Lung (tissue), 12 donors: ENCODE results near the gene KLHL2. TPM values are rescaled to one million over a fixed set of nuclear protein-coding genes. Genes with fewer than 3 reads are reported as not detected.

Experiments used
- ATAC-seq: fragments of 200-7000 bp; cut with Tn5 transposase; one replicate; pipeline ENCODE4 v1.9.1; 2020; ENCODE audit warnings: moderate number of reproducible peaks; ENCODE audit not compliant: insufficient read depth, low FRiP score
- DNase-seq, 3 donors: peaks; one replicate each; pipeline ENCODE4 v3.0.0-alpha.2; 2013 to 2017
- H3K27ac ChIP-seq, 2 donors: one replicate each; pipeline ENCODE4 v1.5.1; 2013; ENCODE audit warnings: mild to moderate bottlenecking in 2 of 2, moderate library complexity in 2 of 2, control low read depth in 1 of 2, inconsistent platforms in 1 of 2, low read depth in 1 of 2, low read length in 1 of 2
- H3K27me3 ChIP-seq, 3 donors: one replicate each; pipeline ENCODE4 v1.5.1; 2013; ENCODE audit warnings: low read length in 2 of 3; ENCODE audit not compliant: control insufficient read depth in 3 of 3, insufficient read depth in 3 of 3
- H3K36me3 ChIP-seq, 4 donors: one replicate each; pipeline ENCODE4 v1.5.1; 2013; ENCODE audit warnings: low read length in 4 of 4, mild to moderate bottlenecking in 1 of 4, moderate library complexity in 1 of 4; ENCODE audit not compliant: control insufficient read depth in 4 of 4, insufficient read depth in 4 of 4
- H3K4me1 ChIP-seq, 5 donors: one replicate each; pipeline ENCODE4 v1.5.1; 2013; ENCODE audit warnings: low read length in 5 of 5, mild to moderate bottlenecking in 2 of 5, moderate library complexity in 1 of 5; ENCODE audit not compliant: control insufficient read depth in 5 of 5, insufficient read depth in 5 of 5
- H3K4me3 ChIP-seq: one replicate; pipeline ENCODE4 v1.5.1; 2013; ENCODE audit warnings: mild to moderate bottlenecking, control low read depth, moderate library complexity
- H3K9ac ChIP-seq, 2 donors: one replicate each; pipeline ENCODE4 v1.5.1; 2013; ENCODE audit warnings: low read length in 2 of 2, control low read depth in 1 of 2; ENCODE audit not compliant: insufficient read depth in 1 of 2
- H3K9me3 ChIP-seq, 4 donors: one replicate each; pipeline ENCODE4 v1.5.1; 2013; ENCODE audit warnings: low read length in 3 of 4, mild to moderate bottlenecking in 1 of 4, moderate library complexity in 1 of 4; ENCODE audit not compliant: control insufficient read depth in 4 of 4, insufficient read depth in 3 of 4
- WGBS, 2 donors: extraction: QIAGEN DNeasy Blood & Tissue Kit; methylation state at CpG; one replicate each; pipeline ENCODE4 v1.1.7; 2013; 5-methylcytosine and 5-hydroxymethylcytosine counted together
- polyA plus RNA-seq, 2 donors: library from polyadenylated mRNA; stranded (reverse); fragments of 200-250 nt; gene quantifications; one replicate each; pipeline ENCODE4 v1.2.1, GENCODE V29; 2013
- total RNA-seq, 2 donors: library from RNA; depleted of rRNA in 1 of 2; stranded (reverse); fragments of >200 nt in 1 of 2; gene quantifications; one replicate each; pipeline ENCODE4 v1.2.1, GENCODE V29; 2014 to 2021
- TF ChIP-seq, protein P1 (sequence below): IDR thresholded peaks from 2 replicates; pipeline ENCODE4 v1.5.1; 2012; ENCODE audit warnings: mild to moderate bottlenecking; ENCODE audit errors: control extremely low read depth, extremely low read depth
- donor health status: control.
- donor health status: control.
- donor health status: Bipolar disorder and iron deficiency.
- donor health status: healthy.
- donor health status: DM: yes; HTN: yes; CAD: no.

Gene KLHL2
- total and polyA plus RNA-seq, 4 donors, result 17.3 to 43.0 (median 33.7) TPM

DNA sequence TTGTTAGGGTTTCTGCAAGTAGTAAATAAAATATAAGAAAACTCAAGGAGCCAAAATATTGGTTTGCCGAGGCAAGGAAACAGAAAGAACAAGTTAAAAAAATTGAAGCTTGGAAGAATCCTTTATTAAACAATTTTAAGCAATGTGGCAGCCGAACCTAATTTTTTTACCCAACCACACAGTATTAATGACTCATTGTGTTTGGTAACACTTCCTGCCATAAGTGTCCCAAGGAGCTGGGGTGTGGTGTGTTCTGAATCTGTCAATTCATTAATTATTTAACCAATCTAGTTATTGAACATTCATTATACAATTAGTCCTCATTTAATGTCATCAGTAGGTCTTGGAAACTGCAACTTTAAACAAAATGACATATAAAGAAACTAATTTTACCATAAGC lies 152.1 kb downstream of the KLHL2 start:
- H3K4me3 ChIP-seq, result no peak overlapping the region
- H3K36me3 ChIP-seq, result no peaks in the 10 kb centered on the region
- no peak overlapping the region for H3K9ac ChIP-seq
- no peak overlapping the region for H3K27ac ChIP-seq
- 23 to 36% methylated on average over 2 of the region's 2 CpGs for WGBS, 2 donors
- peaks cover 0 to 2% (median 0%) of the 10 kb centered on the region in 5 donors for H3K4me1 ChIP-seq
- DNase-seq, result no peak
- TF ChIP-seq, protein P1, sequence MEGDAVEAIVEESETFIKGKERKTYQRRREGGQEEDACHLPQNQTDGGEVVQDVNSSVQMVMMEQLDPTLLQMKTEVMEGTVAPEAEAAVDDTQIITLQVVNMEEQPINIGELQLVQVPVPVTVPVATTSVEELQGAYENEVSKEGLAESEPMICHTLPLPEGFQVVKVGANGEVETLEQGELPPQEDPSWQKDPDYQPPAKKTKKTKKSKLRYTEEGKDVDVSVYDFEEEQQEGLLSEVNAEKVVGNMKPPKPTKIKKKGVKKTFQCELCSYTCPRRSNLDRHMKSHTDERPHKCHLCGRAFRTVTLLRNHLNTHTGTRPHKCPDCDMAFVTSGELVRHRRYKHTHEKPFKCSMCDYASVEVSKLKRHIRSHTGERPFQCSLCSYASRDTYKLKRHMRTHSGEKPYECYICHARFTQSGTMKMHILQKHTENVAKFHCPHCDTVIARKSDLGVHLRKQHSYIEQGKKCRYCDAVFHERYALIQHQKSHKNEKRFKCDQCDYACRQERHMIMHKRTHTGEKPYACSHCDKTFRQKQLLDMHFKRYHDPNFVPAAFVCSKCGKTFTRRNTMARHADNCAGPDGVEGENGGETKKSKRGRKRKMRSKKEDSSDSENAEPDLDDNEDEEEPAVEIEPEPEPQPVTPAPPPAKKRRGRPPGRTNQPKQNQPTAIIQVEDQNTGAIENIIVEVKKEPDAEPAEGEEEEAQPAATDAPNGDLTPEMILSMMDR, result no peak
- no peaks in the 10 kb centered on the region for H3K9me3 ChIP-seq
- H3K27me3 ChIP-seq, result no peaks in the 10 kb centered on the region
- no peak for ATAC-seq

DNA sequence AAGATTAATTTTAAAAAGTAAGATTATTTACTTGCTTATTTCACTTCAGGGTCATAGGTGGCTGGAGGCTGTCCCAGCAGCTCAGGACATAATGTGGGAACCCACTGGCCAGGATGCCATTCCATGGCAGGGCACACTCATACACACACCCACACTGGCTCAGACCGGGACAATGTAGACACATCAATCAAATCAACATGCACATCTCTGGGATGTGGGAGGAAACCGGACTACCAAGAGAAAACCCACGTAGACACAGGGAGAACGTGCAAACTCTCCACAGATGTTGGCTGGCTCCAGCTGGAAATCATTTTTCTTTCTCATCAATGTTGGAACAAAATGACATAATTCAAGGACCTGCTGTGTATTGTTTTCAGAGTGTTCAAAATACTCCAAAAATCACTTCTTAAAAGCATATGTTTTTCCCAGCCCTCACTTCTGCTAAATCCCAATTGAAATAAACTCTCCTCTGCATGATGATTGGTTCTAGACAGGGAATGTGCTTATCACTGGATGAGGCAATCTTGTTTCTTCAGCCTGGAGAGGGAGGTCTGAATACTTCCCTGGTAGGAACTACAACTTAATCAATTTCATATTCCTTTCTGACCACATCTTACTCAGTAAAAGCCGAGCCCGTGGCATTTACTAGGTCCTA lies 152.8 kb downstream of the KLHL2 start:
- H3K9ac ChIP-seq, result no peak overlapping the region
- DNase-seq, result peak in 2 of 3 donors; percentile 18 to 54
- H3K9me3 ChIP-seq, result no peaks in the 10 kb centered on the region
- H3K27me3 ChIP-seq, result no peaks in the 10 kb centered on the region
- peaks cover 0 to 2% (median 0%) of the 10 kb centered on the region in 5 donors for H3K4me1 ChIP-seq
- no peak for ATAC-seq
- no peak overlapping the region for H3K27ac ChIP-seq
- 61 to 63% methylated on average over 6 of the region's 6 CpGs for WGBS, 2 donors
- no peak overlapping the region for H3K4me3 ChIP-seq
- TF ChIP-seq, protein P1, result no peak
- no peaks in the 10 kb centered on the region for H3K36me3 ChIP-seq

DNA sequence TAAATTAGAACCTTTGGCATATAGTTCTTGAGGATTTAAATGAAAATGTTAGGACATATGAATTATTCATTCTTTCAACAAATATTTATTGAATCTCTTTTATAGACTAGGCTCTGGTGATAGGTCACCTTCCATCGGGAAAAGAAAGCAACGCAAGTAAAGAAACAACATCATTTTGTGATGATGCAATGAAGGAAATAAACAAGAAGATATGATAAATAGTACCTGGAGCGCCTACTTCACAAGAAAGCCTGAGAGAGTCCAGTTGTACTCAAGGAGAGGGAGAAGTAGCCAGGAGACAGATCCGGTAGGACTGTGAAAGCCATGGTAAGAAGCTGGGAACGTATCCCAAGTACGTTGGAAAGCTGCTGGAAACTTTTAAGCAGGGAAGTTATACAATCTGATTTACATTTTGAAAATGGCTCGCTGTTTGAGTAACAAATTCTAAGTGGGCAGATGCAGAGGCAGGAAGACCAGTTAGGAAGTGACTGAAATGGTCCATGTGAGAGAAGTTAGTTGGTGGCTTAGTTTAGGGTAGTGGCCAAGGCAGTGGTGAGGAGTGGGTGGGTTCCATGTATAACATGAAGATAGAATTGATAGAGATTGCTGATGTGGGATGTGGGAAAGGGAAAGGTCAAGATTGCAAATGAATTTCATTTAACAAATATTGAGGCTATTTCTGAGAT lies 153.8 kb downstream of the KLHL2 start:
- DNase-seq (no peak), ATAC-seq (no peak)
- no peak overlapping the region for H3K4me3 ChIP-seq
- H3K27ac ChIP-seq, result no peak overlapping the region
- TF ChIP-seq, protein P1, result no peak
- 88 to 89% methylated on average over 7 of the region's 7 CpGs for WGBS, 2 donors
- H3K36me3 ChIP-seq, result no peaks in the 10 kb centered on the region
- peaks cover 0 to 2% (median 0%) of the 10 kb centered on the region in 5 donors for H3K4me1 ChIP-seq
- peaks cover 0 to 3% (median 0%) of the 10 kb centered on the region in 3 donors for H3K27me3 ChIP-seq
- H3K9me3 ChIP-seq, result no peaks in the 10 kb centered on the region
- H3K9ac ChIP-seq, result no peak overlapping the region
